Stimulated activated CD4-positive, alpha-beta T cell treated with anti-CD3 and anti-CD28 coated beads, Interleukin-2, amount 100 ng/mL, for 24 hours (primary cell): Measurements from ENCODE around the gene C11orf86.
"Not testable (repeated sequence)": the region's sequence is repeated elsewhere in the genome, so short reads cannot be mapped to it uniquely, and the experiment has no call there.

Experiments
- DNase-seq, 2 donors: peaks; one replicate each; pipeline ENCODE4 v3.0.0-alpha.2; 2020

Gene C11orf86

GRCh38 chr11:66967670-66968425, 7.3 kb upstream of the C11orf86 start:
- no peak for DNase-seq

DNA sequence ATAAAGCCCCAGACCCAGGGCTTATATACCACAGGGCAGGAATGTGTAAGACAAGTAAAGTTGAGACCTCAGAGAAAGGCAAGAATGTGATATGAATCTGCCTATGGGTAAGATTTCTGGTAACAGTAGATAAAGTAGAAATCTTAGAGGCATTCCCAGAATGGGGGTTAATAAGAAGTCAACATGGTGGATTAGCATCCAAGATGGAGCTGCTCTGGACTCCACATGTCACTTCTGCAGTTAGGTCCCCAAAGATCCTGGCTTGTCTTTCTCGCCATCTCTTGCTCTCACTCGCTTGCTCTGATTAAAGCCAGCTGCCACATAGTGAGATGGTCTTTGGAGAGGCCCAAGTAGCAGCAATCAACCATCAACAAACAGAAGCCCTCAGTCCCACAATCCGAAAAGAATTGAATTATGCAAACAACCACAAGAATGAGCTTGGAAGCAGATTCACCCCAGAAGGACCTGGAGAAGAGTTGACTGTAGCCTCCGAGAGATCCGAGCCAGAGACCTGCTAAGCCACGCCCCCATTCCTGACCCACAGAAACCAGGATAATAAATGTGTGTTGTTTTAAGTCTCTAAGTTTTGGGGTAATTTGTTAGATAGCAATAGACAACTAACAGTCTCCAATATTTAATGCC, 5.4 kb upstream of the C11orf86 start:
- DNase-seq: no peak

DNA sequence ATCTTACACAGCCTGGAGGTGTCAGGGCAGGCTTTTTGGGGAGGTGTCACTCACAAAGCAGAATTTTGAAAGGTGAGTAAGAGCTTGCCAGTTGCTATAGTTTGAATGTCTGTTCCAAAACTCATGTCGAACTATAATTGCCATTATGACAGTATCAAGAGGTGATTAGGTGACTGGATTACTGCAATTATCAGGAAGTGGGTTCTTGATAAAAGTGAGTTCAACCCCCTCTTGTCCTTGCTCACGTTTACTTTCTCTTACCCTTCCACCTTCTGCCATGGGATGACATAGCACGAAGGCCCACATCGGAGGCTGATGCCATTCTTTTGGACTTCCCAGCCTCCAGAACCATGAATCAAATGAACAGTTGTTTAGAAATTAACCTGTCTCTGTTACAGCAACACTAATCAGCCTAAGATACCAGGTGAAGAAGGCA, 4.7 kb upstream of the C11orf86 start:
- no peak for DNase-seq

DNA sequence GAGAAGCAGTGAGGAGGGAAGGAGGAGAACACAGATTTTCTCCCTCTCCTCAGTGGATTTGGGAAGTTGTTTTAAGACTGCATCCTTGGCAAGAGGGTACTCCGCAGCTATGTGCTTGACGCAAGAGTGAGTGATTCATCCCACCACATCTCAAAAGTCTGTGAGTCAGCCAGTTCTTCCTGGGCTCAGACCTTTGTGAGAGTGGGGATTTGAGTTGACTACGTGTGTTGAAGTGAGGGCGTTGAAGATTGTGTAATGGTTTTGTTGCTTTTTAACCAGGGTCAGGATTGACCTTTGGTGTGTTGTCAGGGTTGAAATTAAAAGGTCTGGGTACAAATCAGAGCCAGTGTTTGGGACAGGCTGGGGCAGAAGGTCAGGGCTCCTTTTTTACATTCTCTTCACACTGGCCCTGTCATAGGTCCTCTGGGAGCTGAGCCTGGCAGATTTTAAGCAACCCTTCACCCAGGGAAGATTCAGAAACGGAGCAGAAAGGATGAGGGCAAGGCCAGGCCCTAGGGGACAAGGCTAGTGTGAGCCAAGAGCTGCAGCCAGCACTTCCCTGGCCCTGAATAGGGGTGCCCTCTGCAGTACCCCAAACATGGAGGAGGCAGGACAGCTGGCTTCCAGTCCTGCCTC, 4.2 kb upstream of the C11orf86 start:
- peak in 1 of 2 donors; percentile 13 for DNase-seq

DNA sequence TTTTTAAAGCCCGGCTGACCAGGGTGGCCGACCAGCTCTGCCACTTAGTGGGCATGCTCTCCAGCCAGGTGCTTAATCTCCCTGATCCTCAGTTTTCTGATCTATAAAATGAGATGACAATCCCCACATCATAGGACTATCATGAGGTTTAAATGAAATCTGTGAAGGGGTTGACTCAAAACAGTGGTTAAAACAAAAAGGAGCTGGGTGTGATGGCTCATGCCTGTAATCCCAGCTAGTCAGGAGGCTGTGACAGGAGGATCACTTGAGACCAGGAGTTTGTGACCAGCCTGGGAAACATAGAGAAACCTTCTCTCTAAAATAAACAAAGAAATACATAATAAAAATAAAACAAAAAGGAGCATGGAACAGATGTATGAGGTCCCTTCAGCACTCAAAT, 3.6 kb upstream of the C11orf86 start:
- DNase-seq: no peak

DNA sequence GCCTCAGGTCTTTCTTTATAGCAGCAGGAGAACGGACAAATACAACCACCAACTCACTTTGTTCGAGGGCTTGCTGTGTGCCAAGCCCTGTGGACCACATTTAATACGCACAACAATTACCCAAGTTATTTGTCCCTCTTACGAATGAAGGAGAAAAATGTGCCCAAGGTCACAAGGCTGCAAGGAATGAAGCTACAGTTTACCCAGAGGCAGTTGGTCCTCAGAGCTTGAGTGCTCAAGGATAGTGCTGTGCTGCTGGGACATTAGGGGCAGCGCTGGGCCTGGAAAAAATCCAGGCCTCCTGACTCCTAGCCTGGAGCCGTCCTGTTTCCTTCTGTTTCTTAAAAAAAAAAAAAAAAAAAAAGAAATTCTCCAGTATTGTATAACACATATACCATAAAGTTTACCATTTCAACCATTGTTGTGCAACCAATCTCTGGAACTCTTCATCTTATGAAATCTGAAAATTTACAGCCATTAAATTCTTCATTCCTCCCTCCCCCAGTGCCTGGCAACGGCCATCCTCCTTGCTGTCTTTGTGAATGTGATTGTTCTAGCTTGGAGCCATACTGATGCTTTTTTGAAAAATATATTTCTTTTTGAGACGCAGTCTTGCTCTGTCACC, 1.0 kb upstream of the C11orf86 start:
- no peak for DNase-seq

DNA sequence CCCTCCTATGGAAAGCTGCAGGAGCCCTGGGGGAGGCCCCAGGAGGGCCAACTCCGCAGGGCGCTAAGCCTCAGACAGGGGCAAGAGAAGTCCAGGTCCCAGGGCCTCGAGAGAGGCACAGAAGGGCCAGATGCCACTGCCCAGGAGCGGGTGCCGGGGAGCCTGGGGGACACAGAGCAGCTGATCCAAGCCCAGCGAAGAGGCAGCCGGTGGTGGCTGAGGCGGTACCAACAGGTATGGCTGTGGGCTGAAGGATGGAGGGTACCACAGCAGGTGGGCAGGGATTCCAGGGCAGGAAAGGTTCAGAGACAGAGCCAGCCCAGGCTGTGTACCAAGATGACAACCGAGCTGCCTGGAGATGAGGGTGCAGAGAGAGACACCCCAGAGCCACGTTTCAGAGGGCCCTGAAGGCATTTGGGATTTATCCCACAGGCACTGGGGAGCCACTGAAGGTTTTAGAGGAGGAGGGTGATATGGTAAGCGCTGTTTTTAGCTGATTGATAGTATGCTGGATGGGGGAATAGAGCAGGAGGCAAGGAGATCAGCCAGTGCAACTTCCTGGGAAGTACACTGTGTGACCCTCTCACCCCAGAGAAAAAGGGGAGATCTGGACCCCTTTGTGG, 412 bp downstream of the C11orf86 start:
- no peak for DNase-seq

DNA sequence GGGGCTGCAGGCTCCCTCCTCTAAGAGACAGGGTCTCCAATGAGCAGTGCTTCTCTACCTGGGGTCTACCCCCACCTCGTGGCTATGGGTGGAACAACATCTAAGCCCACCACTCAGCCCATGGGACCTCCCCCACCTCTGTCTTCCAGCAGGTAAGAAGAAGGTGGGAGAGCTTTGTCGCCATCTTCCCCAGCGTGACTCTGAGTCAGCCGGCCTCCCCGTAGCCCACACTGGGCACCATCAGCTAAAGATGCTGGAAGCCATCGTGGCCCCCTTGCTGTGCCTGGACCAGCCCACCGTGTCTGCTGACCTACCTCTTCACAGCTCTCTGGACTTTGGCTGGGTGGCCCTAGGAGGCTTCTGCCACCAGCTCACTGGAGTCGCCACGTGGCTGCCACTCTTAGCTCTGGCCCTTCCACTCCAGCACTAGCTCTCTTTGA, 944 bp downstream of the C11orf86 start:
- DNase-seq: peak; percentile 30 to 47

- no peak for DNase-seq
These were observed 1.8 kb downstream of the C11orf86 start for GRCh38 chr11:66976925-66977324.

DNA sequence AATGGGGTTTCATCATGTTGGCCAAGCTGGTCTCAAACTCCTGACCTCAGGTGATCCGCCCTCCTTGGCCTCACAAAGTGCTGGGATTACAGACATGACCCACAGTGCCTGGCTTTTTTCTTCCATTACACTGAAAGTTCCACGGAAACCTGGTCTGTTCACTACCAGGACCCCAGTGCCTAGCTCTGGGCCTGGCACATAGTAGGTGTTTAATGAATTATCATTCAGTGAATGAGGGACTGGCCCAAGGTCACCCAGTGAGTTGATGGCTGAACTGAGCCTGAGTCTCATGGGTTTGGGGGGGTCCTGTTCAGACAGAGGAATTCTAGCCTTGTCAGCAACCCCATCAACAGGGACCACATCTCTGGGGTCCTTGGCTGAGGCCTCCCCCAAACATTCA, 3.1 kb downstream of the C11orf86 start:
- DNase-seq: no peak

DNA sequence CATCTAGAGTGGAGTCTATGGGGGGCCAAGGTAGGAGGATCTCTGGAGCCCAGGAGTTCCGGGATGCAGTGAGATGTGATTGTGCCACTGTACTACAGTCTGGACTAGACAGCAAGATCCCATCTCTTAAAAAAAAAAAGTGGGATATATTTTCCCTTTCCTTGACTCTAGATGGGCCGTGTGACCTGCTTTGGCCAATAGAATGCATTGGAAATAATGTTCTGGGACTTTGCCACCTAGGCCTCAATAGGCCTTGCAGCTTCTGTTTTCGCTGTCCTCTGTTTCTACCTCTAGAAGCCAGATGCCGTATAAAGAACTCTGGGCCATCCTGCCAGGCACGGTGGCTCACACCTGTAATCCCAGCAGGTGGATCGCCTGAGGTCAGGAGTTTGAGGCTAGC, 3.6 kb downstream of the C11orf86 start:
- no peak for DNase-seq

- no peak for DNase-seq
These were observed 4.4 kb downstream of the C11orf86 start for GRCh38 chr11:66979336-66979980.

DNA sequence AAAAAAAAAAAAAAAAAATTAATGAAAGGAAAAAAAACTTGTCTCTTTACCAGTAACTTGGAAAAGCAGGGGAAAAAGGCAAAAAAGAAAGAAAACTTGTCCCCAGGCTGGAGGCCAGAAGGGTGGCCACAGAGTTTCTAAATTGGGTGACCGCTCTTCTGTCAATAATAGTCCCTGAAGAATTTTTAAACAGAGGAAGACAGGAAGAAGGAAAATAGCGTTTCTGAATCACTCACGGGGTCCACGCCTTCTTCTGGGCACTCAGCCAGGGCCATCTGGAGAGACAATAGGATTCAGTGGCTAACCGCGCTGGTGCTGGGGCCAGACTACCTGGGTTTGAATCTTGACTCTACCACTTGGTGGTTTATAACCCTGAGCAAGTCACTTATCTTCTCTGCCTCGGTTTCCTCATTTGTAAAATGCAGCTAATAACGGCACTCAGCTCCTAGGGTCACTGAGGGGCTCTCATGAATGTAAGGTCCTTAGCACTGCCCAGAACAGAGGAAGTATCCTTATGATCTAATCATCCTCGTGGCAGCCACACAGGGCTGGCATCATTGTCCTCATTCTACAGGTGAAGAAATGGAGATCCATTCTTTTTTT, 7.0 kb downstream of the C11orf86 start:
- peak in 1 of 2 donors; percentile 49 for DNase-seq

GRCh38 chr11:66983275-66983924, 8.3 kb downstream of the C11orf86 start:
- DNase-seq: no peak

DNA sequence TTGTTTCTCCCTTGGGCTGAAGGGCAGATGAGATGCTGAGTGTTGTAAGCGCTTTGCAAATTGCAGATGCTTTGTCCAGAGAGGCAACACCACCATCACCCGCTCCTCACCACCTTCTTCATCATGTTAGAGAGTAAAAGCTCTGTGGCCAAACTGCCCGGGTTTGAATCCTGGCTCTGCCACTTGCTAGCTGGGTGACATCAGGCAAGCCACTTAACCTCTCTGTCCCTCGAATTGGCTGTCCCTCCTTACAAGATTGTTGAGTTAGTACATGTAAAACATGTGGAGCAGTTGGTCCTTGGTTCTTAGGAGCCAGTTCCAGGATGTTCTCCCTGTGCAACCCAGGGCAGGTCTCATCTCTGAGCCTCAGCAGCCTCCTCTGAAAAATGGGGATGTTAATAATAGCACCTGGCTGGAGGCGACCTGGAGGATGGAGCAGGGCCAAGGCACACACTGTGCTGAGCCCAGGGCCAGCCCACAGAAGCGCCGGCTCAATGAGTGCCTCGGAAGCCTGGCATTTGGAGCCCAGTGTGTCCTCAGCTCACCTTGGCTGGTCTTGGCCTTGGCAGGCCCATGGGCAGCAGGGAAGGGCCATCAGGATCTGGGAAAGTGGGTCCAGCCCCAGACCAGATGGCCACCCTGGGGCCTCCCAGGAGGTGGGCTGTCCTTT, 10.5 kb downstream of the C11orf86 start:
- DNase-seq: no peak

DNA sequence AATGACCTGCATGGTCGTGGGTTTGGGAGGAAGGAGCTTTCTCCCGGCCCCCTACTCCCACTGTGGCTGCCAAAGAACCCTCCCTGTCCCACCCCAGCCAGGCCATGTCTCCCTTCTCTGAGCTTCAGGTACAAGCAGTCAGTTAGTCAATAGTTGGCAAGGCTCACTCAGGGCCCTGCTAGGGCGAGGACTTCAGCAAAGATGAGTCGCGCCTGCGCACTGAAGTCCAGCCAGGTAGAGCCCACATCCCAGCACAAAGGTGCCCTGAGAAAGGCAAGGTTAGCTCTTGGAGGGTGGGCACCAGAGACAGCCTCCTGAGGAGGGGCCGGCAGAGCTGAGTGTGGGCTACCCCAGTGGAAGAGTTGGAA, 11.1 kb downstream of the C11orf86 start:
- DNase-seq: no peak

DNA sequence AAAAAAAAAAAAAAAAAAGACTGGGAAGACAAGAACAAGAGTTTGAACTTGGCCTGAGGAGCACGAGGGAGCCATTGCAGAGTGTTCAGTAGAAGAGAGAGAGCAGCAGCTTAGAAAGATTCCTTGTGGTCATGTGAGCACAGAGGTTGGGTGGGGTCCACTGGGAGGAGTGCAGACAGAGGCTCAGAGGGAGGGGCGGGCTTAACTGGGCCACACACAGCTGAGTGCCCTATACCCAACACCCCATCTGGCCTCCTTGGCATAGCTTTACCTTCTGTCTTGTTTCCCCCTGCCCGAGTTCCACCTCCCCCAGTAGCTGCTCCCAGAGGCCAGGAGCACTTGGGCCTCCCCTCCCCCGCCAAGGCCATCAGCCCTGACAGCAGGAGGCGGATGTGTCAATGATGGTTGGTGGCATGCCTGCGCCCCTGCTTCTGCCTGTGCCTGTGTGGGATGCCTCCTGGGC, 12.1 kb downstream of the C11orf86 start:
- no peak for DNase-seq

DNA sequence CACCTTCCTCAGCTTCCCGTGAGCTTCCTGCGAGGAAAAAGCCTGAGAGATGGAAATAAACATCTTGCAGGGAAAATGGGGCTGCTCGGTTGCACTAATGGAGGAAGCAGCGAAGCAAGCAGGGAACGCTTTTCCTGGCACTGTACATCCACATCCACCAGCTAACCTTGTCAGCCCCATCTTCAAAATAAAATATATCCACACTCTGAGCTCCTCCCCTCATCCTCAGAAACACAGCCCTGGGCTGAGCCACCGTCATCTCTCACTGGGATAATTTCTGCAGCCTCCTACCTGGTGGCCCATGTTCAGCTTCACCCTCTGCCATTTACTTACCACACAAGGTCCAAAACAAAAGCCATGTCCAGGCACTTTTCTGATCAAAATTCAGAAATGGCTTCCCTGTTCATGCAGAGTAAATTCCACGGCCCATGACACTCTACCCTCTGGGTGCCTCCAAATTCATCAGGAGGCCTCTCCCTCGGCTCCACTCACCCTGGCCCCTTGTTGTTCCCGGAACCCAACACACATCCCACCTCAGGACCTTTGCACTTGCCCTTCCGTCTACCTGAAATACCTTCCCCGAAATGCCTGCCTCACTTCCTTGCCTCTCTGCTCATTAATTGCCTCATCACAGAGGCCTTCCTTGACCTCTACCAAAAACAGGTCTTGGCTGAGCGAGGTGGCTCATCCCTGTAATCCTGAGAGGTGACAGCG, 13.0 kb downstream of the C11orf86 start:
- DNase-seq: no peak

- not testable (repeated sequence) for DNase-seq
These were observed 13.6 kb downstream of the C11orf86 start for GRCh38 chr11:66988741-66989140.

- DNase-seq: not testable (repeated sequence)
These were observed 14.3 kb downstream of the C11orf86 start for GRCh38 chr11:66989360-66989759.
